ENCODE measurements around the gene PTPN18.
"Not testable (repeated sequence)": the region's sequence is repeated elsewhere in the genome, so short reads cannot be mapped to it uniquely, and the experiment has no call there.

PTPN18 gene

GRCh38 chr2:130318906-130319305, 37.0 kb upstream of the PTPN18 start:
- H3K4me3 ChIP-seq: no peak overlapping the region
- no peak overlapping the region for H3K27ac ChIP-seq
- DNase-seq (ENCODE audit: low spot score): no peak
- no peak for TF ChIP-seq CTCF (IDR thresholded peaks at IDR 0.05)

GRCh38 chr2:130319536-130319935, 36.3 kb upstream of the PTPN18 start:
- H3K4me3 ChIP-seq: no peak overlapping the region
- TF ChIP-seq CTCF (IDR thresholded peaks at IDR 0.05): no peak

GRCh38 chr2:130327703-130328527, 27.9 kb upstream of the PTPN18 start:
- no peak for TF ChIP-seq CTCF (IDR thresholded peaks at IDR 0.05)
- H3K4me3 ChIP-seq: no peak overlapping the region
- no peak overlapping the region for H3K27ac ChIP-seq
- no peak for DNase-seq (ENCODE audit: low spot score)

More at GRCh38 chr2:130319536-130319935, 36.3 kb upstream of the PTPN18 start:
- H3K27ac ChIP-seq: no peak overlapping the region
- DNase-seq (ENCODE audit: low spot score): no peak

- Histone ChIP-seq H3K27ac (no peak overlapping the region), H3K4me3 (no peak overlapping the region)
- no peak for TF ChIP-seq CTCF (IDR thresholded peaks at IDR 0.05)
- DNase-seq (ENCODE audit: low spot score): no peak
Measured at GRCh38 chr2:130328710-130329109, 27.1 kb upstream of the PTPN18 start.

- no peak for DNase-seq (ENCODE audit: low spot score)
- Histone ChIP-seq H3K27ac (no peak overlapping the region), H3K4me3 (peak overlapping the region; percentile 46)
- peak; percentile 86 for TF ChIP-seq CTCF (IDR thresholded peaks at IDR 0.05)
Measured at GRCh38 chr2:130332271-130333073, 23.4 kb upstream of the PTPN18 start.

- not testable (repeated sequence) for H3K27ac ChIP-seq; DNase-seq (ENCODE audit: low spot score); H3K4me3 ChIP-seq
Measured at GRCh38 chr2:130333253-130333652, 22.6 kb upstream of the PTPN18 start.

GRCh38 chr2:130334026-130334425, 21.8 kb upstream of the PTPN18 start:
- no peak overlapping the region for H3K4me3 ChIP-seq

More at GRCh38 chr2:130334026-130334425, 21.8 kb upstream of the PTPN18 start:
- DNase-seq (ENCODE audit: low spot score): no peak
- no peak overlapping the region for H3K27ac ChIP-seq
- TF ChIP-seq CTCF (IDR thresholded peaks at IDR 0.05): no peak
